ENCODE results near the gene CR1.
"Not testable (repeated sequence)": the region's sequence is repeated elsewhere in the genome, so short reads cannot be mapped to it uniquely, and the experiment has no call there.

The CR1 gene

DNA sequence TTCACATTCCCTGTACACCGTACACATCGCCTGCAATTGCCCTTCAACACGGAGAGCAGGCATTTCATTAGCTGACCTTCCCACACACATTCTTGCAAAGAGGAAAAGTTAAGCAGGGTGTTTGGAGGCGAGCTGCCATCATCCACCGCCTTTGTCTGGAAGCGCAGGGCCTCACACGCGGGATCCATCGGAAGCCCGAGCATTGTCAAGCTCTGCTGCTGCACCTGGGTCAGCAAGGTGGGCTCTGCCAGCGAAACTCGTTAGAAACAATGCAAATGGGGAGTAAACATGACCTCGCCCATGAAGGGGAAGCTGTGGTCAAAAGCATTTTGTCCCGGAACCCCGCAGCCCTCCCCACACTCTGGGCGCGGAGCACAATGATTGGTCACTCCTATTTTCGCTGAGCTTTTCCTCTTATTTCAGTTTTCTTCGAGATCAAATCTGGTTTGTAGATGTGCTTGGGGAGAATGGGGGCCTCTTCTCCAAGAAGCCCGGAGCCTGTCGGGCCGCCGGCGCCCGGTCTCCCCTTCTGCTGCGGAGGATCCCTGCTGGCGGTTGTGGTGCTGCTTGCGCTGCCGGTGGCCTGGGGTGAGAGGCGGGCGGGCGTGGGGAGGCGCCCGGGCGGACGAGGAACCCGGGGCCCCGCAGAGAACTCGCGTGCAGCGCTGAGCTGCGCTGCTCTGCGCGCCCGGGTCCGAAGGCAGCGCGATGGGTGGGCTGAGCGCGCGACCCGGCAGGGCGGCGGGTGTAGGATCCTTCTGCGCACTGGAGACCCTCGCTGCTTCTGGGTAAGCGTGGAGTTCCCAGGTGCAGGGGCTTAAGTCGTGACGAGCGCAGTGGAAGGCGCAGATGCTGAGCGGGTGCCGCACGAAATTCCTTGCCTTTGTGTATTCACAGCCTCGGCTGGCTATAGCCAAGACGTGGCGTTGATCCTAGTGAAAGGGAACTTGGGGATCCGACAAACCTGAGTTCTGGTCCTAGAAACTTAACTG lies at the start of gene CR1:
Gene CR1, plus strand, starts transcription at position 357 of the 992 bp plus-strand sequence. Its CDS starts 111 bp downstream, at position 468.
- peak; percentile 3 for DNase-seq

DNA sequence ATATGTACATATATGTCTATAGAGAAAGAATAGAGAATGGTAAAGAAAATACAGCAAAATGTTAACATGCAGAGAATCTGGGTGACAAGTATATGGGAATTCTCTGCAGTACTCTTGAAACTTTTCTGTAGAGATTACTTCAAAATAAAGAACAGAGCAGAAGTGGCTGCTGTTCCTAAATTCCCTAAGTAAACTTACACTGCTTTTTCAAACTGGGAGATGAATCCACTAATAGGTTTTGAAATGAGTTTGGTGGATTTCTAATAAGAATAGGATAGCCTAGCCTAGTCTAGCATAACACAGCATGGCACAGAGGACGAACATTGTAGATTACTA lies 42.3 kb upstream of the CR1 start:
- no peak for DNase-seq

DNA sequence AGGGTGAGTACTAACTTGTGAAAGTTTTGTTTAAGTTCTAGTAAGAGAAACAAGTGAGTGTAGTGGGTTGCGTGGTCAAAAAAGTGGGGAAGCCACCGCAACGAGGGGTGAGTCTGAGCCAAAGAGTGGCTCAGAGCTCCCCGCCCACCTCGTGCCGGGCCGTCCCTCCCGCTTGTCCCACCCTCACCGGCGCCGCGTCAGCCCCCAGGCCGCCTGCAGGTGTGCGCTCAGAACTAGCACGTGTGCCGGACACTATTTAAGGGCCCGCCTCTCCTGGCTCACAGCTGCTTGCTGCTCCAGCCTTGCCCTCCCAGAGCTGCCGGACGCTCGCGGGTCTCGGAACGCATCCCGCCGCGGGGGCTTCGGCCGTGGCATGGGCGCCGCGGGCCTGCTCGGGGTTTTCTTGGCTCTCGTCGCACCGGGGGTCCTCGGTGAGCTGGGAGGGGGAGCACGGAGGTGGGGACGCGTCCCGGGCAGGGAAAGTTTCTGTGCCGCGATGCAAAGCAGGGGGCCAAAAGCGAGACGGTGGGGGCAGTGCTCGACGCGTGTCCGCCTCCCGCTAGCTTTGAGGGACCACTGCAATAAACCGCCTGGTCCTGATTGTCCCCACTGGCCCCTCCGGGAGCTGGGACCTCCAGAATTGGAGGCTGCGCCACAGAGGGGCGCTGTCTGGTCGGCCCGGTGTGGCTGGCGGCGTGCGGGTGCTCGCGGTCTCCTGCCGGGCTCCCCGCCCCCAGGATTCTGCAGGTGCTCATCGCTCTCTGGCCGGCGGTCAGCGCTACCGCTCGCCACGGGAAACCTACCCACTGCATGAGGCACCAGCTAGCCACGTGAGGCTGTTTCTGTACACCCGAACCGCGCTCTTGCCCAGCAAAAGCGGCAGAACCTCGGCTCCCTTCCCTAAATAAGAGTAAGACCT lies 41.7 kb upstream of the CR1 start, which contains the start of gene CR2:
Gene CR2, plus strand, starts transcription at position 283 of the 919 bp plus-strand sequence. Its CDS starts 91 bp downstream, at position 374.
- peak; percentile 11 for DNase-seq

GRCh38 chr1:207455183-207455754 lies 40.7 kb upstream of the CR1 start:
- no peak for DNase-seq

- no peak for DNase-seq
Measured at GRCh38 chr1:207458414-207458813, 37.5 kb upstream of the CR1 start.

- peak; percentile 50 for DNase-seq
Measured at GRCh38 chr1:207459008-207459407, 36.9 kb upstream of the CR1 start.

DNA sequence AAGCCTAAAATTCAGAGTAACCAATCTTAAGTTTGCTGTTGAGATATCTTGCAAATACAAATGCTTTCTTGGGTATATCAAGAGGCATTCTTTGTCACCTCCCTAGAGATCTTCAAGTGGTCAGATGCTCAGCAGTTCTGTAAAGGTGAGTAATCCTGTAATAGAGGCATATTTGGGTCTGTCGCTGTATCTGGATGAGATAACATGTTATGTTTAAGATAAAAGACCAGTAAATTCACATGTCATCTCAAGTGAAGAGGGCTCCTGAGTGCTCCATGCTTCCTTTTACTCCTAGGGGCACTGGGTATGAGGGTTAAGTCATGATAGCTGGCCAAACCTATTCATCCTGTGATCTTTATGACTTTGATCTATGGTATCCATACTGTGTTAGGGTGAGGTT lies 34.3 kb upstream of the CR1 start:
- no peak for DNase-seq

DNA sequence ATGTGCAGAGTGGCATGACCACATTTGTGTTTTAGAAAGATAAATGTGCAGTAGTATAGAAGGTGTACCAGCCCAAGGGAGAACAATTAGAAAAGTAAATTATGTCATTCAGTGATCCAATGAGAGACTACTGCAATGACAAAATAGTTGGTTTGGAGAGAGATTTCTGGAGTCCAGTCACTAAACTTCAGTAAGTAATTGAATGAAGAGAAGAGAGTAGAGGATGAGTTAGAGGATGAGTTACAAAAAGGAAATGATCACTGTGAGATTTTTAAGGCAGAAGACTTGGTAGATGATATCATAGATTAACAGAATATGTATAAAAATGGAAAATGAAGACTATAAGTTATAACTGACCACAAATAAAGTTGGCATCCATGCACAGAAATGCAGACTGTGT lies 33.4 kb upstream of the CR1 start:
- no peak for DNase-seq

- DNase-seq = peak; percentile 4
Measured at GRCh38 chr1:207463021-207463420, 32.9 kb upstream of the CR1 start.

DNA sequence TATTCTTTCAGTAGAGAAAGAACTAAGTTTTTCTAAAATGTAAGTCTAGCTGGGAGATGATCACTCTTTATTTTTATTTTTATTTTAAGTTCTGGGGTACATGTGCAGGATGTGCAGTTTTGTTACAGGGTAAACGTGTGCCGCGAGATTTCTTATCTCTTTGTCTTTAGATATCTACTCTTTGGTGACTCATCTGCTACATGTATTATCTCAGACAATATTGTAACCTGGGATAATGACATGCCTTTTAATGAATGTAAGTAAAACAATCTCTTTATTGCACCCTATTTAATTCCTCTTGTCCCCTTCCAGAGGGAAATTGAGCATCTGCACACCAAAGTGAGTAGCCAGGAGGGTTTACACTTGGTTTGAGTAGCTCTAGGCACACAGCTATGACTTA lies 32.4 kb upstream of the CR1 start:
- peak; percentile 6 for DNase-seq

GRCh38 chr1:207470927-207471326 lies 25.0 kb upstream of the CR1 start:
- peak; percentile 22 for DNase-seq

DNA sequence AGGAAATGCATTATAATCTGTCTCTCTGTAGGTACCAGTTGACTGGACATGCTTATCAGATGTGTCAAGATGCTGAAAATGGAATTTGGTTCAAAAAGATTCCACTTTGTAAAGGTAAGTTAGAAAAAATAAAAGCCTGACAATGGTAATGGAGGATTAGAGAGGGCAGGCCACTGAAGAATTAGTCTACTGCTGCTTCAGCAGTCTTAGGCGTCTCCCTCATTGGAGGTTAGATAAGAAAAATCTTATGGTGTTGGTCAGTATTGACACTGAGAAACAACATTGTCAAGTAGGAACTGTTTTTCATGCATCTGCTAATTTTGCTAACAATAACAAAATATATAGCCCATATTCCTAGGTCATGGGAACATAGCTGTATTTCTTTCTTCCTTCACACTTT lies 21.7 kb upstream of the CR1 start:
- no peak for DNase-seq

DNA sequence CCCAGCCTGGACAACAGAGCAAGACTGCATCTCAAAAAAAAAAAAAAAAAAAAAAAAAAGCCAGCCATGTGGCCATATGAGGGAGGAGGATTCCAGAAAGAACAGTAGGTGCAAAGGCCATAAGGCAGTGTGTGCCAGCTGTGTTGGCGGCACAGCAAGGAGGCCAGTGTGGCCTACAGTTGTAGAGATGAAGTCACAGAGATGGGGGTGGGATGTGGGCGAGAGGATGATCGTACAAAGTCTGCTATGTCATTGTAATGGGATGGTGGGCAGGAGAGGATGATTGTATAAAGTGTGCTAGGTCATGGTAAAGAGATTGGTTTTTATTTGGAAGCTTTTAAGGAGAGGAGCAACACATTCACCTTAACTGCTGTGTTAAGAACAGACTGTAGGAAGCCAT lies 9.8 kb upstream of the CR1 start:
- DNase-seq = no peak

GRCh38 chr1:207487636-207488035 lies 8.3 kb upstream of the CR1 start:
- no peak for DNase-seq

DNA sequence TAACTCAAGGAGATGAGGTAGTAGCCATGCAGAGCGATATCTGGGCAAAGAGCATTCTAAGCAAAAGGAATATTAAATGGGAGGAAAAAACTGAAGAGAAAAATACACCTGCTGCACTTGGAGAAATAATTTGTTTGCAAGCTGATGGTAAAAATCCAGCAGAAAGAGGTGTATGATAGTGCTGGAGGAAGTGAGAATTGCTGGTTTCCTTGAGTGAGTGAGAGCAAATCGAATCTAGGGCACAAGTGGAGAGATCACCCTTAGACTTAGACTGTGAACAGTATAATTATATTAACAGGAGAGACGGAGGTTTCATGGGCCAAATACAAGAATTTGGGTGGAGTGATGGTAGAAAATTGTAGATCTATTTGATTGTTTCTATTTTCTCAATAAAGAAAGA lies 2.7 kb upstream of the CR1 start:
- no peak for DNase-seq

DNA sequence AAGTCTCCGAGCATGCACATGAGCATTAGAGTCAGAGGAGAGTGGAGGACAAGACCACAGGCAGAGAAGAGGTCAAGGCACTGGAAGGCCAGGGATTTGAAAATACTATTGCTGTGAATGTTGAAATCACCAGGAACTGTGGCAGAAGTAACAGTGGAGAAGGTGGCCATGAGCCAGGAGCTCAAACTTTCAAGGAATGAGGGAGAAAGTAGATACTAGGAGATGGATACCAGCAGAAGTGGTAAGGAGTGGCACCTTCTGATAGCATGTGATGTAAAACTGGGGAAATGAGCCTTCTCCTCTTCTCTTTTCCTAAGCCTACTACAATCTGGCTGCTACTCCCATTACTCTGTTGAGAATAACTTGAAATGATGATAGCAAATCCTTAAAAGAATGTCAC lies 1.8 kb upstream of the CR1 start:
- DNase-seq = no peak

- not testable (repeated sequence) for DNase-seq
Measured at GRCh38 chr1:207495281-207495680, 676 bp upstream of the CR1 start.

DNA sequence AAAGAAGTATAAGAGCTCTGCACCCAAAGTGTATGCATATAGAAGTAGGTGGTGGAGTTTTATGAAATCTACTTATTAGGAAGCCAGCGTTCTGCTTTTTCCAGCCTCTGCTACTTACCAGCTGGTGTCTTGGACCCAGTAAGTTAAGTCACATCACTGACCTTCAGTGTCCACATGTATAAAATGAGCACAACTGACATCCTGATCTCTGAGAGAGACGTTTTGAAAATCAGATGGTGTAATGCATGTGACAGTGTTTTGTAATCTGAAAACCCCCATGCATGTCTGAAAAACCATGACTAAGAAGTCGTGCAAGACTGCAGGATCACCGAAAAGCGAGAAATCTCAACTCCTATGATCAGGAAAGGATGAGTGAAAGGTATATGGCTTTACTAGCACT lies 2.0 kb downstream of the CR1 start:
- DNase-seq = no peak

GRCh38 chr1:207499573-207499972 lies 3.6 kb downstream of the CR1 start:
- DNase-seq = peak; percentile 61

GRCh38 chr1:207500306-207500705 lies 4.3 kb downstream of the CR1 start:
- no peak for DNase-seq

DNA sequence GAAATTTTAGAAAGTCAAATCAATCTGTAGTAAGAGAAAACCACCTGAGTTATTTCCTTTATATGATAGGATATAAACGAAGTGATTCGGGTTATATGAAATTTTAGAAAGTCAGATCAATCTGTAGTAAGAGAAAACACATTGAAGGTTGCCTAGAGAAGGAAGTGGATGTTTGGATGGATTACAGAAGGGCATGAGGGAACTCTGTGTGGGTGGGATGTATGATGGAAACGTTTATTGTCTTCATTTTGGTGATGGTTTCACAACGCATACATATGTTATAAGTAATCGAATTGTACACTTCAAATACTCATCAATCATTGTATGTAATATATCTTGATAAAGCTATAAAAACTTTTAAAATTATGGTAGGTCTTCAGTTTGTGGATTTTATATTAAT lies 5.1 kb downstream of the CR1 start:
- no peak for DNase-seq

GRCh38 chr1:207502726-207503125 lies 6.8 kb downstream of the CR1 start:
- DNase-seq = no peak

DNA sequence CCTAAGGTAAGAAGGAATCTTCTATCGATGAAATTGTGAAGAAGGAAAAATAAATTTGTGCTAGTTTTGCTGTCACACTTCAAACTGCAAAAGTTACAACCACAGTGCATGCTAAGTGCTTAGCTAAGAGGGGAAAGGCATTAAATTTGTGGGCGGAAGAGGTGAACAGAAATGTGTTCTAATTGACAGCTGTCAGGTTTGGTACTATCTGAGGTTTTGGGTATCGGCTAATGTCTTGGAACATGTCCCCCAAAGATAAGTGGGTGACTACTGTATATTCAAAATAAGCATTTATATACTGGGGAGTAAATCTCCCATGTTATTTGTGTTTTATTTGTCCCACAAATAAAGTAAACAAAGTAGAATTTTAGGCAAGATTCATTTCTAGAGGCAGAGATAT lies 8.0 kb downstream of the CR1 start:
- DNase-seq = no peak

Data from CD4-positive, alpha-beta T cell treated with Interleukin-4 for 4 hours (primary cell).